ENCODE results near the gene MRTFB.

Gene MRTFB

DNA sequence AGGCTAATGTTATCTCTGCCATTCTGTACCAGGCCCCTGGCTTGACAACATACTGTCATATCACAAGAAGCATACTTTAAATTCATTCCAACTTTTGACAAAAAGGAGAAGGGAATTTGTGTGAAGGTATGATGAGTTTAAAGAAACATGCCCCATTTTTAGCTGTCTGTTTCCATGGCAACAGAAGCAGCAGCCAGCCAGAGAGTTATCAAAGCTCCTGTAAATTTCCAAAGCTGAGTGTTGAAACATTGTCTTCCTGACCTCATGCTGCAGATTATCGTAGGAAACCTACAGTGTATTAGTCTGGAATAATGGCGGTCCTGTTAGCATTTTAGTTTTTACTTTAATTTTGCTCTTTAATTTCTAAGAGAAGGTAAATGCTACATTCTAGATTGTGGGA, 124.9 kb downstream of the MRTFB start:
- no peak for DNase-seq

DNA sequence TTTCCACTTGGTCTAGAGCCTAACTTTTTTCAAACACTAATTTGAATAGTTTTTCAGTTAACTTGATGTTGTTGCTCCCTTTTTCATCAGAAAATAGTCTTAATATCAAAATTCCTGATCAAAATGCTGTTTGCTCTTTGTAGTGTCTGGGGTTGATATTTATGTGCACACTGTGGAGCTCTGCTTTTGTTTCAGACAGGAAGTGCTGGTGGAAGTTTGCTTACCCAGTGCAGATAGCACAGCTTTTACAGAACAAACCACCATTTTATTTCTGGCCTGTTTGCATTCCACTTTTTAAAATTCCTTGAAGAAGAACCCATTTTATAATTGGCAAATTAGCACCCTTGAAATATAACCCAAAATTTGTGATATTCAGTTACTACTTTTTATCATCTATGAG, 125.4 kb downstream of the MRTFB start:
- no peak for DNase-seq

DNA sequence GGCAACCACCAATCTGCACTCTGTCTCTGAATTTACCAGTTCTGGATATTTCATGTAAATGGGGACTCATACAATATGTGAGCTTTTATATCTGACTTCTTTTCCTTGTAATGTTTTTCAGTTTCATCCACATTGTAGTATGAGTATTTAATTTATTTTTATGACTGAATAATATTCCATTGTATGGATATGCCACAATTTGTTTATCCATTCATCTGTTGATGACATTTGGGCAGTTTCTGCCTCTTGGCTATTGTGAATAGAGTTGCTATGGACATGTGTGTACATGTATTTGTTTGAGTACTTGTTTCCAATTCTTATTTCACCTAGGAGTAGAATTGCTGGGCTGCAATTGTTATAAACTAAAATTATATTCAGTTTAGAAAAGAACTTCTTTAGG, 126.9 kb downstream of the MRTFB start:
- no peak for DNase-seq

DNA sequence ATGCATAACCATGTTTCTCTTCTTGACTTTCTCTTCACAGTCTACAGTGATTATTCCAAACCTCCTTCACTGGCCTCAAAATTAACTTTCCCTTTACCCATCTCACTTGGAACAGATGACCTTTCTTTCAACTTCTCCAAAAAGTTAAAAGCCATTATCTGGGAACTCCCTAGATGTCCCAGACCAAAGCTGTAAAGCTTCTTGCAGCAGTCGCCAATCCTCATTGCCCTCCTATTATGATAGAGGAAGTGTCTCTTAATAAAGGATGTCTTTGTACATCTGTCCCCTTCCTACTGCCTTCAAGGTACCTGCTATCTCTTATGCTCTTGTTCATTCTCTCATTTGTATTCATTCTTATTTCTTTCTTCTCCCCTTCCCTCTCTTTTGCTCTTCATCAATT, 127.5 kb downstream of the MRTFB start:
- DNase-seq: no peak

DNA sequence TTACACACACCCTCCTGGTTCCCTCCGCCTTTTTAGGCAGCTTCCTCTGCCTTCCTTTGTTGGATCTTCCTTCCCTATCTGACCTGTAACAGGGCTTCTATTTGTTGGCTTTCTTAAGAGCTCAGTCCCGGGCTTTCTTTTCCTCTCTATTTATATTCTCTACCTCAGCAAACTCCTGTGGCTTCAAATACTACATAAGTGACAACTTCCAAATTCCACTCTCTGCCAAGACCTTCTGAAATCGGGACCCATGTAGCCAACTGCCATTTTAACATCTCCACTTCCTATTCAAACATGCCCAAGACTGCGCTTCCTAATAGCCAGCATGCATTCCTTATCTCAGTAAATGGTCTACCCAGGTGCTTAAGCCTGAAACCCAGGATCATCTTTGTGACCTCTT, 128.1 kb downstream of the MRTFB start:
- DNase-seq: no peak

DNA sequence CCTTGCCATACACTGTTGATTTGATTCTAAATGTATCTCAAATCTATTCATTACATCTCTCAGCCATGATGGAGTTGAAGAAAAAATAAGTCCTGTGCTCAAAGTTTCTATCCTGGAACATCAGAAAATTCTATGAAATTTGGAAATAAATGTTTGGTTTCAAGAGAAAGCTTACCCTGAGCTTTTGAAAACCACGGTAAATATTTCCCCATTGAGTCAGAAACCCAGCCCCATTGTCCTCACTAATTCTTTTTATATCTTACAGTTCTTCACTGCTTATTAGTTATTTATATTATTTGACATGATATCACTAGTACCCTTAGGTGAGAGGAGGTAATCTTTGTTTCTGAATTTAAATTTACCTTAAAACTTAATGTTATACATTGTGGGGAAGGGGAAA, 128.5 kb downstream of the MRTFB start:
- no peak for DNase-seq

DNA sequence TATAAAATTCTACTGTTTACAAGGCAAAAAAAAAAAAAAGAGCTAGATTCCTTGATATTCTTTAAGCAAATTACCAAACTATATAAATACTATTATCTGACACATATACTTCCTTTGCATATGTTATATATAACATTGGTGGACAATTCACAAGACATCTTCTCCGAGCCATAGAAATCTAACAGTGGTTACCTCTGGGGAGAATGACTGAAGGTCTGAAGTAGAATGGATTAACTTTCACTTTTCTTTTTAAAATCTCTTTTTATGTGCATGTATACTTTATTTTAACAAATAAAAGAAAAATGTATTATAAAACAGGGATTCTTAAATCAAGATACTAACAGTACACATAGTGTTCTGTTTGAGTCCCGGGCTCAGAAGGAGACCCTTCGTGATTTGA, 131.0 kb downstream of the MRTFB start:
- DNase-seq: no peak

DNA sequence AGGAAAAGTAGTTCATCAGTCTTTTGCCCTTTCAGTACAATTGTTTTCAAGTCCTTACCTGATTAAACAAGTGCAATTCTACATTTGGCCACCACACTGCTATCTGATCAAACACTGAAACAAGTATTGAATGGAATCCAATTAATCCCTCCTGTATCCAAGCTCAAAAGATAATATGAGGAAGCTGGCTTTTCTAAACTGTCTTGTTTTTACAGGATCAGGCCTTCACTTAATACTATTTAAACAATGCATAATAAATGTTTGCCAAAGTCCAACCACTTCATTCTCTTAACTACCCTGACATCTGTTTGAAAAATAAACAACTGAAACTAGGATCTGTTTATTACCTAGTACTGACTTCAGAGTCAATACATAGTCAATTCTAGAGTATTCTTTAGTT, 131.6 kb downstream of the MRTFB start:
- DNase-seq: no peak

DNA sequence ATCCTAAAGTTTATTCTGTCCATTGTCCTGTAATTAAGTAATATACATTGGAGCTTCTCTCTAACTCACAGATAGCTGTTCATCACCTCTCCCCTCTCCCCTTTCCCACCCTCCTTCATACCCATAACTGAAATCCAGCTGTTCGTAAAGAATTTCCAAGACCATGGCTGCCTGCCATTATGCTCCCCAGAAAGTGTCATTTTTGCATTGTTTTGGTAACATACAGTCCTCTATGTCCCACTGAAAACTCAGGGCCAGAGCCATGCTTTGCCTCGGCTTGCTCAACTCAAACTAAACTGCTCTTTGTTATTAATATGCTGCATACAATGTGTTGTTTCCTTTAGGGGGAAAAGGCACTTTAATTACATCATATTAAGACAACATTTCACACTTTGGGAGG, 132.0 kb downstream of the MRTFB start:
- no peak for DNase-seq

DNA sequence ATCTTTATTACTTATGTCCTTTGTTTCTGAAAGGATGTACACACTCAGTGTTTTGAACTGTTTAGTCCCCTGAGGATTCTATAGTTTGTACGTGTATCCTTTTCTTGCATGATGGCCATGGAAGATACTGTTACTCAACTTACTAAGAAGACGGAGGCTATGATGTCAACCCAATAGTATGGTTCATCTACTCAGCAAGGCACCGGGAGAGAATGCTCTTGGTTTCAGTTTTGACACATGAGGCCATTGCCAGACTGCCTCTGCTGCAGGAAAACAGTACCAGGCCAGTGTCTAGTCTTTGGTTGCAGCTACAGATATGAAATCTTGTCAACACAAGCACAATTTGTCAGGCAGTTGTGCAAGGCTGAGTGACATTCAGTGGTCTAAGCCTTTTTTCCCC, 134.5 kb downstream of the MRTFB start:
- no peak for DNase-seq

DNA sequence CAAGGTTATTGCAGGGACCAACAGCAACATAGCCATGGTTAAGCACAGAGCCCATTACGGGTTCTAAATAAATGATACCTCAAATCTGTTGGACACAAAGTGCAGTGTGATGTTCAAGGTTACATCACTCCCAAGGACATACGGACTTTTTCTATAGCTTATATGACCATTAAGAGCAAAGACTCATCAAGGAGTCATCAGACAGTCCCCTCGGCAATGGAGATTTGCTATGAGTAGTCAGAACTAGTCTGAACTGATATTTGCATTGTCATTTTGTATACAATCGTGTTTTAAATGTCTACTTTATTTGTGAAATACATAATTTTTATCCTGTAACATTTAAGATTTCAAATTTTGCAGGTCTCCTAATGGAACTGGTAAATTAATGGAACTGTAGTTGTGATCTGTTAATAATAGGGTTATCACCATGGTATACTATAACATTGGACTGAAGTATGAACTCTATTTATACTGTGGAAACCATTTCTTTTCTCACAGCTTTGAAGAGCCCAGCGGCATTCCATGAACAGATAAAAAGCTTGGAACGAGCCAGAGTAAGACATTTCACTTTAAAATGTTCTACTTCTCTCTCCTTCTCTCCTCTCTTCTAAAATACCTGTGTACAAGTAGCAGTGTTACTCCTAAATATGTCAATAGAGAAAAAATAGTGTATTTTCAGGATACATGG, 140.9 kb downstream of the MRTFB start:
- DNase-seq: no peak

DNA sequence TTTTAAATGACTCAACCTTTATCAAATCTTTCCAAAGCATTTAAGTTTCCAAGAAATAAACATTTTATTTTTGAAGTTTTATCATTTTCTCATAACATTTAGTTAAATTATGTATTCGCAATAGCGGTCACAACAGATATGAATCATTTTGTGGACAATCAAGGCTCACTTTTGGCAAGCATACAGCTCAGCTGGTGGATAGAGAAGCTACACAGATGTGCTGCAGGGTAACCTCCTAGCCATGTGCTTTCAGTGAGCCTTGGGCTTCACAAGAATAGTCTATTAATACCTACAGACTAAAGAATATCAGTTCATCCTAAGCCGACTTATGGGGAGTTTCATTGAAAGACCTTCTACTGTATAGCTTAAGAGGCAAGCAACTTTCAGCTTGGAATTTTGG, 144.8 kb downstream of the MRTFB start:
- DNase-seq: no peak

DNA sequence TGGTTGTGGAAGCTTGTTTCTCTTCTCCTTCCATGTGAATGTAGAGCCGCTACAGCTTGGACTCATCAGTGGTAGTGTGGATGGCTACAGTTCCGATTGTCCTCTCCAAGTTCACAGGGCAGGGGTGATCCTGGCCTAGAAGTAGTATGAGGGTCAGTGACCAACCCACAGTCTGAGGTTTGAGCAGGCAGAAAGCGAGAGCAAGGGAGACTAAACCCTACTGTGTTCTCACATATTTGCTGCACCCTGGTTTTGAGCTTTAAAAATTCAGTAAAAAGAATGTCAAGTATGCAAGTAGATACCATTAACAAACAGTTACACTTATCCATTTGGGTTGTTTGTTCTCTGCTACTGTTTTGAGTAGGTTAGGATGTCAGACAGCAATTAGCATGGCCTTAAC, 148.9 kb downstream of the MRTFB start:
- DNase-seq: no peak

DNA sequence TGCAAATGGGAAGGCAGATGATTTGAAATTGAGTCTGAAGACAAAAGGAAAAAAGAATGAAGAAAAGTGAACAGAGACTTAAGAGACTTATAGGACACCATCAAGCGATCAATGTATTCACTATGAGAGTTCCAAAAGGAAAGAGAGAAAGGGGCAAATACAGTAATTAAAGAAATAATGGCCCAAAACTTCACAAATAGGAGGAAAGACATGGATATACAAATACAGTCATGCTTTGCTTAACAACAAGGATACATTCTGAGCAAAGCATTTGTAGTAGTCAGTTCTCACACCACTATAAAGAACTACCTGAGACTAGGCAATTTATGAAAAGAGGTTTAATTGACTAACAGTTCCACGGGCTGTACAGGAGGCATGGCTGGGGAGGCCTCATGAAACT, 152.5 kb downstream of the MRTFB start:
- DNase-seq: no peak

DNA sequence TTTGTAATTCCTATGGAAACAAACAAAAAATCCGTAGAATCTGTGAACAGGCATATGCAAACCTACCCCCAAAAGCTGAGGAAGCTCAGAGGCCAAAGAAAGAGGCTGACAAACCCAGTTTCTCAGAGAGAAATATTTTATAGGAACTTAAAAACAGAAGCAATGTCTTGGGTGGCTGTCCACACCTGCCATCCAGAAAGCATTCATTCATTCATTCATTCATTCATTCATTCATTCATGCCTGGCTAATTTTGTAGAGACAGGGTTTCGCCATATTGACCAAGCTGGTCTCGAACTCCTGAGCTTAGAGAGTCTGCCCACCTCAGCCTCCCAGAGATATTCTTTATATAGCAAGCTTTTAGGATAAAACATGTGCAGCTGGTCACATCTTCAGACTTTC, 154.3 kb downstream of the MRTFB start:
- DNase-seq: no peak

DNA sequence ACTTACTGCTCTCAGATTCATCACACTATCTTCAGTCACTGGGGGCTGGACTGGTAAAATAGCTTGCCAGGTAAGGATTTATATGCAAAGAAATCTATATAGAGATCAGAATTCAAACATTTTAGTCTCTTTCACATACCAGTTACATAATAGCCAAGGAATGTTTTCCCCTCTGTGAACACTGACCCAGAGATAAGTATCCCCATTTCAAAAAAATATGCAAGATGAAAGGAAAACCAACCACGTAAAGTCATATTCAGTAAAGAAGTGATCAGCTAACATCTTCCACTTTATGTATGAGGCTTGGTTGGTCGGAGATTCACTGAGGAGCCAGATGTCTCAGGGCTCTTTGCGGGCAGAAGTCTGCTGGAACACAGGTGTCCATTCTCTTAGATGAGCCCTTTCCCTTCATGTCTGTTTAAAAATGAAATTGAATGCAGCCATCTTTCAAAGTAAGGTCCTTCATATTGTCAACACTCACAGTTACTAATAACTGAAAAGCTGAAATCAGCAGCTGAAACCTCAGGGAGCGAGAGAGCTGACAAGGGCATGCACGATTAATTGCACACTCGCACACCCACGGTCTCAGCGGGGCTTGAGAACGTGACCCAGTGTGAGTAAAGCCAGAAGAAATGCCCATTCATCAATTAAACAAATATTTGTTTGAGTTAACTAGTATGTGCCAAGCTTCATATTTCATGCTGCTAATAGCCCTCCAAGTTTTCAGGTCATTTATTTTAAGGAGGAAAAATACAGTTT, 161.2 kb downstream of the MRTFB start:
- DNase-seq: no peak

DNA sequence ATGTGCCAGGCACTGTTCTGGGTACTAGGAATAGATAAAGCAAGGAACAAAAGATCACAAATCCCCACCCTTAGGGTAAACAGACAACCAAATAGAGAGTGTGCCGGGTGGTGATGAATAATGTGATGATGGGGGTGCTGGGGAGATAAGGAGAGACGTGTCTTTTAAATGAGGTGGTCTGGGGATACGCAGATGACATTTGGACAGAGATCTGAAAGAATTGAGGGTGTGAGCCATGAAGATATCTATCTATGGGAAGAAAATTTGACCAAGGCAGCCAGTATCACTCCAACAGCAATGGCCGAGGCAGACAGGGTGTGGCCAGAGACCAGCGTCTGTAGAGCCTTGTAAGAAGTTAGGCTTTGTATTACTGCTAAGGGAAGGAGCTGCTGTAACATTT, 165.3 kb downstream of the MRTFB start:
- no peak for DNase-seq

DNA sequence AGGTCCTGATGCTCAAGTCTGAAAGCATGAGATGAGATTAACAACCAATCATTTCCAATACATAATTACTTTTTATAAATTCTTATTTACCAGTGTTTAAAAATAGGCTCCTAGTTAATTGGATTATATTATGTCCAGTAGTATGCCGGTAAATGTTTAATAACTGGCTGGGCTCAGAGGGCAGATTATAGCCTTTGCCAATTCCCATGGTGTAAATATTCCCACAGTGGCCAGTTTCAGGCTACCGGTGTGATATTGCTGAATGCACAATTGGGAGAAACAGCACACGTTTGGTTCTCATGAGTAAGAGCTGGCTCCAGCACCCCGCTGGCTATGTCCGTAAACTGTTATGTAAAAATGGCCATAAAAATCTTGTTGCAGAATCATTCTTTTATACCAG, 167.6 kb downstream of the MRTFB start:
- DNase-seq: no peak

DNA sequence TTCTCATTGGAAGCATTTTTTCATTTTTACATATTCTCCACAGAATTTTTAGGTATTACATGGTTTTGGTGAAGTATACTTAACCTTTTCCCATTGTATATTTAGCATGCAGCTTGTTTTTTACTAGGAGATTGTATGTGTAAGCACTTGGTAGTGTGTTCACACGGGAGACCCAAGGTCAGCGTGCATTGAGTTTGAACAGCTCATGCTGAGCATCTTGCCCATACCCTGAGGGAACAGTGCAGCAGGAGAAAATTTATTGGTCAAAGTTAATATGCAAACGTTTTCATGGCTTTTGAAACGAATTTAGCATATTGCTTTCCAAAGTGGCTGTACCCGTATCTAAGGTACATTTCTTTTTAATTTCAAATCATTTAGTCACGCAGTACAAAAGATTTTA, 168.7 kb downstream of the MRTFB start:
- DNase-seq: no peak

DNA sequence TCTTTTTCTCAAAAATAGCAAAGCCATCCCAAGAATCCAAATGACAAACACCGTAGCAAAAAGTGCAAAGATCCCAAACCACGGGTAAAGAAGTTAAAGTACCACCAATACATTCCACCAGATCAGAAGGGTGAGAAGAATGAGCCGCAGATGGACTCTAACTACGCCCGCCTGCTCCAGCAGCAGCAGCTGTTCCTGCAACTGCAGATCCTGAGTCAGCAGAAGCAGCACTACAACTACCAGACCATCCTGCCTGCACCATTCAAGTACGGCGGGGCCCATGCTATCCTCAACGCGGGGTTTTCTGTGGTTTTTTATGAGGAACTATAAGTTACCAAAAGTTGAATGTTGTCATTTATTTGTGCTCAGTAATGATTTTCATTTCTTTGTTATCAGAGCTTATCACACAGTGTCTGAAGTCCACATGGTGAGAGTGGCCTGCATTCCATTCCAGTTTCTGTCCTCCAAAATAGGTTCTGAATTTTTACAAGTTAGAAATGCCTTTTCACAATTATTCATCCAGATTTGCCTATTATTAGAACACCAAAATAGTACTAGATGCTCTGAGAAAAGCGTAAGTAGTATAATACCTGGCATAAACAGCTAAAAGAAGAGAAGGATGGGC, 169.2 kb downstream of the MRTFB start:
- no peak for DNase-seq

DNA sequence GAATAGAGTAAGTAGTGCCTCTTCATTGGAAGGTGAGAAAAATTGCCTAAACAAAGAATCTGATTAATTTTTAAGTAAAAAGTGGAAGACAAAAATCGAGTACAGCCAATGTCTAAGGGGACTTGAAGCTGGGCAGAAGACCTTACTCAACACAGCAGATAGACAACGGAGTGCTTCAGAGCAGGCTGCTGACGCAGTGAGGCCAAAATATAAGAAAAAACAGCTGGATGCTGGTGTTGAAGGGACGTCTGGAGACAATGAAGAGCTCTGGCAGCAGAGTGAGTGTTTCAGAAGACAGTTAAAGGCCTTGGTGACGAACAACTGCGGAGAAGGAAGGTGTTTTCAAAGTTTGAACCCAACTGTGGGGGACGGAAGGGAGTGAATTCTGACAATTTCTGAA, 169.8 kb downstream of the MRTFB start:
- no peak for DNase-seq

DNA sequence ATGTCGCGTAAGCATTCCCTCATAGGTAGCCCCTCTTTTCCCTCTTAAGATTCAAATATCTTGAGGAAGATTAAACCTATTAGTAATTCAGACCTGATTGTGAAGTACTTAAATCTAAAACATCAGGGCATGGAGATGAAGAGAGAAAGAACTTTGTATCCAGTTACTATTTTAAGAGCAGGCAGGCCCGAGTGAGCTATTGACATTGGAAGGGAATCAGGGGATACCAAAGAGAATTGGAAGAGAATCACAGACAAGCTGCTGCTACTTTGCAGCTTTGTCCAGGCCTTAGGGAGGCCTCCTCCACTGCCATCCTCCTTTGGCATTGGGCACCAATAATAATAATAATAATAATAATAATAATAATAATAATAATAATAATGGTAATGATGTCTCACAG, 170.5 kb downstream of the MRTFB start:
- DNase-seq: no peak

DNA sequence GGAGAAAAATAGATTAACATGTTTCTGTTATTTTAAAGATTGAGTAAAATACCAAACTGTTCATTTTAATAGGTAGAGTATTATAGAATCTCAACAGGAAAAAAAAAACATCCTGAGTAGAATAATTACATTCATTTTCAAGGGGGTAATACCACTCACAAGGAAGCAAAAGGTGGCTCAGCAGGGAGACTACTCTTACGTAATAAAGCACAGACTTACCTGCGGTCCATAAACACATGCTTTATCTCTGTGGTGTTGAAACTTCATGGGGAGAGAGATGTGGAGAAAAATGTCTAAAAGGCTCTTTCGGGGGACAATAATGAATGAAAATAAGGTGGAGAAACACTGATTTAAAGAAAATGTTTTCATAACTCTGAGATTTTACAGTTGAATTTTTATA, 171.7 kb downstream of the MRTFB start:
- DNase-seq: no peak

DNA sequence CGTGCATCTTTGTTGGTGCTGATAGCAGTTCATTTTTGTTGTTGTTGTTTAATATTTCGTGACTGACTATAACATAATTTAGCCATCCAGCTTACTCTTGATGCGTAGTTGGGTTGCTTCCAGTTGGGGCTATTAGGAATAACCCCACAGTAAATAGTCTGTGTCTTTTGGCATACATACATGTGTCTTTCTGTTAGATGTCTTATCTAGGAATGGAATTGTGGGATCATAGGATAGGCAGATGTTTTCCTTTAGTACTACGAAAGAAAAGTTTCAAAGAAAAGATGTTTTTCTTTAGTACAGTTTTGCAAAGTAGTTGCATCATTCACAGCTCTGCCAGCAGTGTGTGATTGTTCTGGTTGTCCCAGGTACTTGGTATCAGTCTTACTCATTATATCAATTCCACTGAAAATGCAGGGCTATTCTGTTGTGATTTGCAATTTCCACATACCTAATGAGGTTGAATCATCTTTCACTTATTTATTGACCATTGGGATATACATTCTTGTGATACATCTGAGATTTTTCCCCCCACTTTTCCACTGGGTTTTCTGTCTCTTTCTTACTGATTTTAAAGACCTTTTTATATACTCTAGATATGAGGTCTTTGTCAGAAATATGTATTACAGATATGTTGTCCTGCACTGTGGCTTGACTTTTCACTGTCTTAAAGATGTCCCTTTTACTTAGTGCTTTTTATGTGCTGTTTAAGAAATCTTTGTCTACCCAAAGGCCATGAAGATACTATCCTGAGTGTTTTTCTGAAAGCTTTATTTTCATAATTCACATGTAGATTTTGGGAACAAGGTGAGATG, 173.3 kb downstream of the MRTFB start:
- DNase-seq: no peak
